IPS-NIHi7 (cell line): ENCODE measurements around the gene FBXL7.

Experiments used
- DNase-seq: peaks from one replicate; pipeline ENCODE4 v3.0.0; 2012; ENCODE audit warnings: mixed read lengths; ENCODE audit errors: extremely low spot score

The FBXL7 gene

GRCh38 chr5:15501091-15501791 is 1.3 kb downstream of the FBXL7 start:
- DNase-seq, result peak; percentile 69

GRCh38 chr5:15502208-15502607 is 2.2 kb downstream of the FBXL7 start:
- DNase-seq, result no peak

- DNase-seq, result no peak
Observed at GRCh38 chr5:15506146-15506545, 6.2 kb downstream of the FBXL7 start.

- no peak for DNase-seq
Observed at GRCh38 chr5:15506897-15507296, 6.9 kb downstream of the FBXL7 start.

- DNase-seq, result no peak
Observed at GRCh38 chr5:15510092-15510491, 10.1 kb downstream of the FBXL7 start.

- no peak for DNase-seq
Observed at GRCh38 chr5:15510831-15511230, 10.9 kb downstream of the FBXL7 start.

GRCh38 chr5:15513431-15513830 is 13.5 kb downstream of the FBXL7 start:
- no peak for DNase-seq

- no peak for DNase-seq
Observed at GRCh38 chr5:15513911-15514310, 13.9 kb downstream of the FBXL7 start.

- DNase-seq, result no peak
Observed at GRCh38 chr5:15515229-15515628, 15.2 kb downstream of the FBXL7 start.

- no peak for DNase-seq
Observed at GRCh38 chr5:15516486-15516885, 16.5 kb downstream of the FBXL7 start.

GRCh38 chr5:15518786-15519185 is 18.8 kb downstream of the FBXL7 start:
- no peak for DNase-seq

- no peak for DNase-seq
Observed at GRCh38 chr5:15520856-15521255, 20.9 kb downstream of the FBXL7 start.

- DNase-seq, result no peak
Observed at GRCh38 chr5:15521381-15522186, 21.6 kb downstream of the FBXL7 start.

GRCh38 chr5:15522187-15522520 is 22.2 kb downstream of the FBXL7 start:
- DNase-seq, result no peak

- DNase-seq, result no peak
Observed at GRCh38 chr5:15524712-15525111, 24.7 kb downstream of the FBXL7 start.

GRCh38 chr5:15525703-15526275 is 25.8 kb downstream of the FBXL7 start:
- no peak for DNase-seq

- DNase-seq, result no peak
Observed at GRCh38 chr5:15526413-15526812, 26.4 kb downstream of the FBXL7 start.

GRCh38 chr5:15528476-15528875 is 28.5 kb downstream of the FBXL7 start:
- DNase-seq, result no peak

- DNase-seq, result no peak
Observed at GRCh38 chr5:15529013-15529412, 29.0 kb downstream of the FBXL7 start.

GRCh38 chr5:15529821-15530220 is 29.8 kb downstream of the FBXL7 start:
- DNase-seq, result no peak

- no peak for DNase-seq
Observed at GRCh38 chr5:15533129-15533893, 33.3 kb downstream of the FBXL7 start.

- no peak for DNase-seq
Observed at GRCh38 chr5:15535938-15536337, 36.0 kb downstream of the FBXL7 start.
